BLaER1 treated with 17β-estradiol and CSF1 and Interleukin-3, amounts not matched to agents 10 nM and 100 nM (cell line): ENCODE data around the gene PKNOX2.

Experiments used
- H3K27ac ChIP-seq, 11 experiments: shearing (Covaris generic); formaldehyde crosslinking; 2 replicates each; pipeline ENCODE4 v1.8.1; 2022
- H3K27me3 ChIP-seq, 11 experiments: shearing (Covaris generic); formaldehyde crosslinking; 2 replicates each; pipeline ENCODE4 v1.8.1; 2022
- H3K36me3 ChIP-seq, 11 experiments: shearing (Covaris generic); formaldehyde crosslinking; 2 replicates each; pipeline ENCODE4 v1.8.1; 2022
- H3K4me1 ChIP-seq, 10 experiments: shearing (Covaris generic); formaldehyde crosslinking; 2 replicates each; pipeline ENCODE4 v1.8.1; 2022
- H3K4me2 ChIP-seq, 11 experiments: shearing (Covaris generic); formaldehyde crosslinking; 2 replicates each; pipeline ENCODE4 v1.8.1; 2022
- H3K4me3 ChIP-seq, 10 experiments: shearing (Covaris generic); formaldehyde crosslinking; 2 replicates each; pipeline ENCODE4 v1.8.1; 2022
- H3K9ac ChIP-seq, 11 experiments: shearing (Covaris generic); formaldehyde crosslinking; 2 replicates each; pipeline ENCODE4 v1.8.1; 2022
- H3K9me3 ChIP-seq, 11 experiments: shearing (Covaris generic); formaldehyde crosslinking; replicated peaks in 1 of 11; 2 replicates each; pipeline ENCODE4 v1.8.1; 2022
- H4K20me1 ChIP-seq, 11 experiments: shearing (Covaris generic); formaldehyde crosslinking; 2 replicates each; pipeline ENCODE4 v1.8.1; 2022
- Cebpa-rat ChIP-seq, 11 experiments: shearing (Covaris generic); IDR thresholded peaks; 2 replicates each; pipeline ENCODE4 v1.8.1; 2022

Gene PKNOX2

GRCh38 chr11:125162743-125163142 lies 1.8 kb upstream of the PKNOX2 start:
- Histone ChIP-seq H3K4me2 (no peak overlapping the region), H3K9ac (no peak overlapping the region), H3K4me3 (no peak overlapping the region), H3K27ac (no peak overlapping the region), H4K20me1 (peaks cover 0 to 39% (median 24%) of the 10 kb centered on the region in 11 experiments; a peak in 16 of 22 replicates), H3K9me3 (no peaks in the 10 kb centered on the region), H3K4me1 (peaks cover 9 to 19% (median 15%) of the 10 kb centered on the region in 10 experiments; a peak in 17 of 20 replicates), H3K27me3 (peaks cover 59 to 79% (median 73%) of the 10 kb centered on the region in 11 experiments), H3K36me3 (no peaks in the 10 kb centered on the region)
- no peak for TF ChIP-seq Cebpa-rat (IDR thresholded peaks at IDR 0.05)

GRCh38 chr11:125163431-125164063 lies 1.0 kb upstream of the PKNOX2 start:
- Histone ChIP-seq H3K27me3 (peaks cover 67 to 87% (median 81%) of the 10 kb centered on the region in 11 experiments), H3K4me3 (no peak overlapping the region), H3K4me2 (no peak overlapping the region), H4K20me1 (peaks cover 0 to 41% (median 24%) of the 10 kb centered on the region in 11 experiments; a peak in 16 of 22 replicates), H3K9me3 (no peaks in the 10 kb centered on the region), H3K9ac (no peak overlapping the region), H3K36me3 (no peaks in the 10 kb centered on the region), H3K27ac (no peak overlapping the region), H3K4me1 (peaks cover 9 to 19% (median 15%) of the 10 kb centered on the region in 10 experiments; a peak in 17 of 20 replicates)
- no peak for TF ChIP-seq Cebpa-rat (IDR thresholded peaks at IDR 0.05)

- Histone ChIP-seq H3K4me3 (no peak overlapping the region), H3K9ac (no peak overlapping the region), H3K27ac (no peak overlapping the region)
Measured at GRCh38 chr11:125164091-125164421, 495 bp upstream of the PKNOX2 start.

GRCh38 chr11:125165111-125165842 lies 726 bp downstream of the PKNOX2 start:
- Histone ChIP-seq H3K9ac (peak overlapping the region; percentile 10 to 64 (median 56); a peak in 19 of 22 replicates), H3K36me3 (no peaks in the 10 kb centered on the region), H3K4me3 (peak overlapping the region; percentile 54 to 74 (median 63)), H3K27me3 (peaks cover 78 to 100% (median 98%) of the 10 kb centered on the region in 11 experiments), H3K4me2 (peak overlapping the region; percentile 91 to 99 (median 98)), H4K20me1 (peaks cover 0 to 41% (median 24%) of the 10 kb centered on the region in 11 experiments; a peak in 16 of 22 replicates), H3K27ac (no peak overlapping the region), H3K9me3 (no peaks in the 10 kb centered on the region), H3K4me1 (peaks cover 9 to 19% (median 15%) of the 10 kb centered on the region in 10 experiments; a peak in 17 of 20 replicates)
- no peak for TF ChIP-seq Cebpa-rat (IDR thresholded peaks at IDR 0.05)

More at GRCh38 chr11:125164091-125164421, 495 bp upstream of the PKNOX2 start:
- H3K4me1 ChIP-seq = peaks cover 9 to 19% (median 15%) of the 10 kb centered on the region in 10 experiments; a peak in 17 of 20 replicates
- H3K4me2 ChIP-seq = peak overlapping the region in 5 of 11 experiments; percentile 15 to 47 (median 30); a peak in 6 of 22 replicates
- H3K9me3 ChIP-seq = no peaks in the 10 kb centered on the region
- H3K36me3 ChIP-seq = no peaks in the 10 kb centered on the region
- peaks cover 72 to 92% (median 86%) of the 10 kb centered on the region in 11 experiments for H3K27me3 ChIP-seq
- no peak for TF ChIP-seq Cebpa-rat (IDR thresholded peaks at IDR 0.05)
- H4K20me1 ChIP-seq = peaks cover 0 to 41% (median 24%) of the 10 kb centered on the region in 11 experiments; a peak in 16 of 22 replicates

- no peaks in the 10 kb centered on the region for H3K36me3 ChIP-seq
- H3K4me1 ChIP-seq = peaks cover 9 to 19% (median 15%) of the 10 kb centered on the region in 10 experiments; a peak in 17 of 20 replicates
- peaks cover 78 to 95% (median 93%) of the 10 kb centered on the region in 11 experiments for H3K27me3 ChIP-seq
- no peak overlapping the region for H3K27ac ChIP-seq
- H3K4me3 ChIP-seq = peak overlapping the region; percentile 54 to 74 (median 63)
- peak overlapping the region; percentile 91 to 99 (median 98) for H3K4me2 ChIP-seq
- peaks cover 0 to 41% (median 24%) of the 10 kb centered on the region in 11 experiments; a peak in 16 of 22 replicates for H4K20me1 ChIP-seq
- H3K9me3 ChIP-seq = no peaks in the 10 kb centered on the region
- TF ChIP-seq Cebpa-rat (IDR thresholded peaks at IDR 0.05) = no peak
- peak overlapping the region in 6 of 11 experiments; percentile 10 to 64 (median 59); a peak in 5 of 22 replicates for H3K9ac ChIP-seq
Measured at GRCh38 chr11:125165843-125166763, 1.6 kb downstream of the PKNOX2 start.

- TF ChIP-seq Cebpa-rat (IDR thresholded peaks at IDR 0.05) = no peak
- Histone ChIP-seq H3K4me3 (0 out of 20 replicates have a peak overlapping the region, but pooled peaks of 1 of the 10 experiments have one; percentile 74), H3K4me1 (peaks cover 9 to 19% (median 15%) of the 10 kb centered on the region in 10 experiments; a peak in 17 of 20 replicates), H3K9ac (no peak overlapping the region), H3K27me3 (peaks cover 77 to 88% (median 86%) of the 10 kb centered on the region in 11 experiments), H4K20me1 (peaks cover 0 to 41% (median 24%) of the 10 kb centered on the region in 11 experiments; a peak in 16 of 22 replicates), H3K36me3 (no peaks in the 10 kb centered on the region), H3K4me2 (0 out of 22 replicates have a peak overlapping the region, but pooled peaks of 3 of the 11 experiments have one; percentile 91 to 98 (median 97)), H3K27ac (no peak overlapping the region), H3K9me3 (no peaks in the 10 kb centered on the region)
Measured at GRCh38 chr11:125166764-125167291, 2.3 kb downstream of the PKNOX2 start.

GRCh38 chr11:125167292-125167953 lies 2.9 kb downstream of the PKNOX2 start:
- no peak overlapping the region for H3K4me3 ChIP-seq
- no peaks in the 10 kb centered on the region for H3K9me3 ChIP-seq
- H3K4me2 ChIP-seq = no peak overlapping the region
- H3K4me1 ChIP-seq = peaks cover 9 to 19% (median 15%) of the 10 kb centered on the region in 10 experiments; a peak in 17 of 20 replicates
- H3K36me3 ChIP-seq = no peaks in the 10 kb centered on the region
- no peak overlapping the region for H3K9ac ChIP-seq
- peaks cover 71 to 86% (median 80%) of the 10 kb centered on the region in 11 experiments for H3K27me3 ChIP-seq
- peaks cover 0 to 41% (median 24%) of the 10 kb centered on the region in 11 experiments; a peak in 16 of 22 replicates for H4K20me1 ChIP-seq
- no peak for TF ChIP-seq Cebpa-rat (IDR thresholded peaks at IDR 0.05)
- no peak overlapping the region for H3K27ac ChIP-seq
